Measurements from ENCODE around the gene FLG2. TPM values are rescaled to one million over a fixed set of nuclear protein-coding genes. Genes with fewer than 3 reads are reported as not detected.

FLG2 gene
- total and polyA plus RNA-seq, 2 of the 4 experiments (the other 2 are of a cell fraction), result 0.02 TPM; not detected in 1

Small RNA genes lying within 50 kb of the gene (microRNA-seq; reads per million reads assigned to microRNA genes)
- gene HMGN3P1 (ENCODE audit: insufficient read depth, insufficient read length), result not detected

Small RNA genes lying within 50 kb of the gene (small RNA-seq; reads per million reads assigned to genes)
- 0 reads per million in 5 experiments for gene HMGN3P1

Other genes with a start within 250 kb of the FLG2 start
- not detected in 2 replicates for gene TCHH, start 244.6 kb downstream of the FLG2 start, total RNA-seq (2012; rRNA removed)
- gene TCHH, start 244.6 kb downstream of the FLG2 start, polyA plus RNA-seq (2012; rRNA removed), result not detected in 2 replicates
- gene RPTN, start 200.8 kb downstream of the FLG2 start, total RNA-seq (2012; rRNA removed), result not detected in 2 replicates
- not detected in 2 replicates for gene RPTN, start 200.8 kb downstream of the FLG2 start, polyA plus RNA-seq (2012; rRNA removed)
- not detected in 2 replicates for gene HRNR, start 135.8 kb downstream of the FLG2 start, total RNA-seq (2012; rRNA removed)
- under 0.01 TPM in 1 of 2 replicates, not detected in the other for gene HRNR, start 135.8 kb downstream of the FLG2 start, polyA plus RNA-seq (2012; rRNA removed)
- gene FLG, start 34.8 kb downstream of the FLG2 start, total RNA-seq (2012; rRNA removed), result not detected in 2 replicates
- under 0.01 TPM in 1 of 2 replicates, not detected in the other for gene FLG, start 34.8 kb downstream of the FLG2 start, polyA plus RNA-seq (2012; rRNA removed)
- not detected in 2 replicates for gene CRNN, start 54.3 kb upstream of the FLG2 start, total RNA-seq (2012; rRNA removed)
- gene CRNN, start 54.3 kb upstream of the FLG2 start, polyA plus RNA-seq (2012; rRNA removed), result not detected in 2 replicates
- gene LCE5A, start 150.8 kb upstream of the FLG2 start, total RNA-seq (2012; rRNA removed), result not detected in 2 replicates
- not detected in 2 replicates for gene LCE5A, start 150.8 kb upstream of the FLG2 start, polyA plus RNA-seq (2012; rRNA removed)
- not detected in 2 replicates for gene CRCT1, start 154.5 kb upstream of the FLG2 start, total RNA-seq (2012; rRNA removed)
- gene CRCT1, start 154.5 kb upstream of the FLG2 start, polyA plus RNA-seq (2012; rRNA removed), result not detected in 2 replicates
- not detected in 2 replicates for gene LCE3E, start 206.8 kb upstream of the FLG2 start, total RNA-seq (2012; rRNA removed)
- not detected in 2 replicates for gene LCE3E, start 206.8 kb upstream of the FLG2 start, polyA plus RNA-seq (2012; rRNA removed)
- not detected in 2 replicates for gene LCE3D, start 220.5 kb upstream of the FLG2 start, total RNA-seq (2012; rRNA removed)
- not detected in 2 replicates for gene LCE3D, start 220.5 kb upstream of the FLG2 start, polyA plus RNA-seq (2012; rRNA removed)
- not detected in 2 replicates for gene LCE3C, start 240.2 kb upstream of the FLG2 start, total RNA-seq (2012; rRNA removed)
- gene LCE3C, start 240.2 kb upstream of the FLG2 start, polyA plus RNA-seq (2012; rRNA removed), result not detected in 2 replicates